ENCODE data around the gene ATXN1.

DNA sequence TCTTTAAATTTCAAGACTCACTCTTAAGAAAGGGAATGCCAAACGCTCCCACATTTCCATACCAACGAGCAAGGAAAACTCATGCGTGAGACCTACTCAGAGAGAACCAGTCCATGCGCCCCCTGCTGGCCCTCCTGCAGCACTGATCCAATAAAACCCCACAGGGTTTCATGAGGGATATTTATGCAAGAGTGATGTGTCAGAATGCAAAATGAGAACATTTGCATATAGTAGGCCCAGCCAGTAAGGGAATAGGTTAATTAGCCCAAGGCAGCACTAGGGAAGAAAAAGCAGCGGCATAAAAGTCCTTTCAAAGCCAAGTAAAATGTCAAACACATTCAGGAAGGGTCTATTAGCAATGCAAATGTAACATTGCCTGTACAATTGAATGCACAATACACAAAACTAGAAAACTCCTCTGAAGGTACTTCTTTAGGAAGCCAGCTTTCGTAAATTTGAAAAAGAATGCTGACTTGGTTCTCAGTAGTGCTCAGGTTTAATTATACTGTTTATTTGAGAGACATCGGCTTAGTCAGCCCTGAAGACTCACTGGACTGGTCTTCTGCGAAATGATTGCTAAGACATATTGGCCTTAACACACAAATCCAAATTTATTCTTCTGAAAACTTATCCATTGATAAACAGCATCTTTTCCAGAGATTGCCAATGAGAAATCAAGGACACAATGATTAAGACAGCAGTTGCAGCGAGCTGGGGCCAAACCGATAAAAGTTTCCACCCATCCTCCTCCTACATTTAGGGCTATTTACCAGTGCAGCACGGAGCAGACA, 429.7 kb downstream of the ATXN1 start:
- TF ChIP-seq, protein P1, sequence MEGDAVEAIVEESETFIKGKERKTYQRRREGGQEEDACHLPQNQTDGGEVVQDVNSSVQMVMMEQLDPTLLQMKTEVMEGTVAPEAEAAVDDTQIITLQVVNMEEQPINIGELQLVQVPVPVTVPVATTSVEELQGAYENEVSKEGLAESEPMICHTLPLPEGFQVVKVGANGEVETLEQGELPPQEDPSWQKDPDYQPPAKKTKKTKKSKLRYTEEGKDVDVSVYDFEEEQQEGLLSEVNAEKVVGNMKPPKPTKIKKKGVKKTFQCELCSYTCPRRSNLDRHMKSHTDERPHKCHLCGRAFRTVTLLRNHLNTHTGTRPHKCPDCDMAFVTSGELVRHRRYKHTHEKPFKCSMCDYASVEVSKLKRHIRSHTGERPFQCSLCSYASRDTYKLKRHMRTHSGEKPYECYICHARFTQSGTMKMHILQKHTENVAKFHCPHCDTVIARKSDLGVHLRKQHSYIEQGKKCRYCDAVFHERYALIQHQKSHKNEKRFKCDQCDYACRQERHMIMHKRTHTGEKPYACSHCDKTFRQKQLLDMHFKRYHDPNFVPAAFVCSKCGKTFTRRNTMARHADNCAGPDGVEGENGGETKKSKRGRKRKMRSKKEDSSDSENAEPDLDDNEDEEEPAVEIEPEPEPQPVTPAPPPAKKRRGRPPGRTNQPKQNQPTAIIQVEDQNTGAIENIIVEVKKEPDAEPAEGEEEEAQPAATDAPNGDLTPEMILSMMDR (IDR thresholded peaks at IDR 0.05) = peak; percentile 92 to 96 (median 95)
- no peak for TF ChIP-seq POLR2A (IDR thresholded peaks at IDR 0.05)

Data from testis (tissue), 2 donors.